ENCODE data around the gene FBF1.
"Not testable (repeated sequence)": the region's sequence is repeated elsewhere in the genome, so short reads cannot be mapped to it uniquely, and the experiment has no call there.

Gene FBF1

GRCh38 chr17:75894049-75894733 is 46.7 kb downstream of the FBF1 start:
- no peak for DNase-seq

- no peak for DNase-seq
Measured at GRCh38 chr17:75893305-75894048, 47.4 kb downstream of the FBF1 start.

- DNase-seq, result no peak
Measured at GRCh38 chr17:75892556-75893224, 48.2 kb downstream of the FBF1 start.

- DNase-seq, result no peak
Measured at GRCh38 chr17:75891605-75892555, 49.0 kb downstream of the FBF1 start.

- DNase-seq, result no peak
Measured at GRCh38 chr17:75891022-75891604, 49.7 kb downstream of the FBF1 start.

GRCh38 chr17:75889454-75889853 is 51.4 kb downstream of the FBF1 start:
- DNase-seq, result no peak

GRCh38 chr17:75888484-75888883 is 52.4 kb downstream of the FBF1 start:
- DNase-seq, result no peak

- not testable (repeated sequence) for DNase-seq
Measured at GRCh38 chr17:75885860-75886259, 55.0 kb downstream of the FBF1 start.

GRCh38 chr17:75885431-75885830 is 55.4 kb downstream of the FBF1 start:
- no peak for DNase-seq

- DNase-seq, result no peak
Measured at GRCh38 chr17:75881678-75882454, 59.0 kb downstream of the FBF1 start.

- no peak for DNase-seq
Measured at GRCh38 chr17:75880266-75880665, 60.6 kb downstream of the FBF1 start.

GRCh38 chr17:75878174-75878998 is 62.5 kb downstream of the FBF1 start, which contains the start of gene TRIM47:
TRIM47 (minus strand) TSS chr17:75878581; CDS start chr17:75878548, 33 bp downstream.
- DNase-seq, result no peak

- peak; percentile 19 for DNase-seq
Measured at GRCh38 chr17:75877752-75878173, 63.1 kb downstream of the FBF1 start.

- peak; percentile 93 for DNase-seq
Measured at GRCh38 chr17:75876938-75877751, 63.7 kb downstream of the FBF1 start.

GRCh38 chr17:75876190-75876937 is 64.5 kb downstream of the FBF1 start:
- DNase-seq, result no peak

GRCh38 chr17:75875940-75876189 is 65.0 kb downstream of the FBF1 start:
- no peak for DNase-seq

- DNase-seq, result no peak
Measured at GRCh38 chr17:75875182-75875939, 65.5 kb downstream of the FBF1 start.
